ENCODE results near the gene LIMS2.

The LIMS2 gene

GRCh38 chr2:127670957-127671290 lies 4.4 kb downstream of the LIMS2 start:
- TF ChIP-seq, protein P1, sequence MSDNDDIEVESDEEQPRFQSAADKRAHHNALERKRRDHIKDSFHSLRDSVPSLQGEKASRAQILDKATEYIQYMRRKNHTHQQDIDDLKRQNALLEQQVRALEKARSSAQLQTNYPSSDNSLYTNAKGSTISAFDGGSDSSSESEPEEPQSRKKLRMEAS (IDR thresholded peaks at IDR 0.05; ENCODE audit: low read depth, low read length), result no peak
- TF ChIP-seq POLR2A (IDR thresholded peaks at IDR 0.05; ENCODE audit: extremely low read depth, insufficient read length) (no peak), CTCF (IDR thresholded peaks at IDR 0.05; ENCODE audit: low read depth, low read length) (no peak), MYC (IDR thresholded peaks at IDR 0.05; ENCODE audit: low read depth, low read length) (no peak)
- no peak overlapping the region for H3K4me3 ChIP-seq (ENCODE audit: low read depth, low read length)
- DNase-seq (ENCODE audit: low read depth), result no peak

GRCh38 chr2:127670055-127670956 lies 5.0 kb downstream of the LIMS2 start:
- H3K4me3 ChIP-seq (ENCODE audit: low read depth, low read length), result no peak overlapping the region
- TF ChIP-seq, protein P1 (IDR thresholded peaks at IDR 0.05; ENCODE audit: low read depth, low read length), result no peak
- no peak for DNase-seq (ENCODE audit: low read depth)

GRCh38 chr2:127669056-127669455 lies 6.3 kb downstream of the LIMS2 start:
- TF ChIP-seq, protein P1 (IDR thresholded peaks at IDR 0.05; ENCODE audit: low read depth, low read length), result no peak
- TF ChIP-seq POLR2A (IDR thresholded peaks at IDR 0.05; ENCODE audit: extremely low read depth, insufficient read length), result no peak
- TF ChIP-seq MYC (IDR thresholded peaks at IDR 0.05; ENCODE audit: low read depth, low read length), result no peak
- no peak for TF ChIP-seq CTCF (IDR thresholded peaks at IDR 0.05; ENCODE audit: low read depth, low read length)
- H3K4me3 ChIP-seq (ENCODE audit: low read depth, low read length), result no peak overlapping the region
- DNase-seq (ENCODE audit: low read depth), result no peak

DNA sequence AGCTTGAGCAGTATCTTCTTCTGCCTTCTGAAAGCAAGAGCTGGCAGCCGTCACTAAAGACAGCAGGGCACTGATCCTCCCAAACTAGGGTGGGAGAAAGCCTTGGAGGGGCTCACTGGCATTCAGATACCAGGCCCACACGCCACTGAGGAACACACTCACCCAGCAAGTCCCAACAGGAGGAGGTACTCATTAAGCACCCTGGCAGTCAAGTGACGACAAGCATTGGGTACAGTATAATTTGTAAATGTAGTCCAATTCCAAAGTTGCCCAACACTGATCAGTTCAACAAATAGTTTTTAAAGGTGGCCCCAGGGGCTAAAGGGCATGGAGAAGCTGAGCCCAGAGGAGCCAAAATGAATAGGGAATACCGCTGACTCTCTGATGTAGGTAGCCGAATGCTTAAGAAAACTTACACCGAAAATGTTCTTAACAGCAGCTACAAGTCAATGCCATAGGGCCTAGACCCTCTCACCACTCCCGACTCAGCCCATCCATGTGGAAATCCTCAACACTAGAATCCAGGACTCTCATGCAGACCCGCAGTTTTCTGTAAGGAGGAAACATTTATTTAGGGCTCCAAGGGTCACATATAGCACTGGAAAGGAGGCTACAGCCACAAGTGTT lies 9.9 kb downstream of the LIMS2 start:
- H3K4me3 ChIP-seq (ENCODE audit: low read depth, low read length), result no peak overlapping the region
- DNase-seq (ENCODE audit: low read depth), result no peak
- TF ChIP-seq POLR2A (IDR thresholded peaks at IDR 0.05; ENCODE audit: extremely low read depth, insufficient read length), result no peak

DNA sequence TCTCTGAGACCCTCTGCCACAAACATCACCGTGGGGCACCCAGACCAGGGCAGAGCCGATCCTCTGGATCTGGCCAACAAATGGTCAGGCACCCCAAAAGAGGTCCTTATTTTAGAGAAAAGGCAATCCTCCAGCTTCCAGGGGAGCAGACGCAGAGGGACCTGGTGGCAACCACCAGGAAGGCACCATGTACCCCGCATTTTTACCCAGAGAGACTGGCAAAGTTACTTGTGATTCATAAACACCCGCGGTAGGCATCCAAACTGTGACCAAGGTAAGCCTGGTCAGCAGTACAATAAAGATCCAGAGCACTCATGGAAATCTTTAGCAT lies 10.5 kb downstream of the LIMS2 start:
- DNase-seq (ENCODE audit: low read depth), result no peak
- H3K4me3 ChIP-seq (ENCODE audit: low read depth, low read length), result no peak overlapping the region
- TF ChIP-seq POLR2A (IDR thresholded peaks at IDR 0.05; ENCODE audit: extremely low read depth, insufficient read length) (no peak), CTCF (IDR thresholded peaks at IDR 0.05; ENCODE audit: low read depth, low read length) (no peak), MYC (IDR thresholded peaks at IDR 0.05; ENCODE audit: low read depth, low read length) (no peak)
- TF ChIP-seq, protein P1 (IDR thresholded peaks at IDR 0.05; ENCODE audit: low read depth, low read length), result no peak

DNA sequence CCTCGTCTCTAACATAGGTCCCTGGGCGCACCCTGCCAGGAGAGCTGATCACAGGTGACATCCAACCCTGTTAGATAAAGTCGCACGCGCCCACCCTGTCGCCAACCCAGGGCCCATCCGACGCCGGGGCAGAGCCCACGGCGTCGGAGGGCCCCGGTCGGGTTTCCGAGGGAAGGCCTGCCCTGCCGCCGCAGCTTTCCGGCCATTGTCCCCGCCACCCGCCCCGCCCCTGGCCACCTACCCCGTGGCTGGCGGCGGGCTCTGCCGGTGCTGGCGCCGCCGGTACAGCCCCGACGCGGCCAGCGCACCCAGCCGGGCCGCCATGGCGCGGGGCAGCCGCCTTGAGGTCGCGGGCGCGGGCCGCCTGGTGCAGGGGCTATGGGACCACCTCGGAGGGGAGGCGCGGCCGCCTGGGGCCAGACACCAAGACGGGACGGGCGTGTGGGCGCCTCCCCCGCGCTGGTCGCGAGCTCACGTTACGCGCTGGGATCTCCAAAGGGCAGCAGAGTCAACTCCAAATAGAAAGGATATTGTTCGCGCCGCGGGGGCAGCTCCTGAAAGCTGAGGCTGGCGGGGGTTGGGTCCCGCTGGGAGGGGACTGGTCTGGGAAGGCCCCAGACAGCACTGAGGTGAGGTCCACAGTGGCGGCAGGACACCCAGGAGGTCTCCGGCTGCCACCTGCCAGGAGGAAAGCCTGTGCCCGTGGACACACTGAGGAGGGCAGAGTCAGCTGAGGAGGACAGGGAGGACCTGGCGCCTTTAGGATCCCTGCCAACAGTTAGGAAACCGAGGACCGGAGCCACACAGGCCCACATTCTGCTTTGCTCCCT lies 11.1 kb downstream of the LIMS2 start:
- no peak for DNase-seq (ENCODE audit: low read depth)
- H3K4me3 ChIP-seq (ENCODE audit: low read depth, low read length), result no peak overlapping the region
- TF ChIP-seq, protein P1 (IDR thresholded peaks at IDR 0.05; ENCODE audit: low read depth, low read length), result no peak
- TF ChIP-seq POLR2A (IDR thresholded peaks at IDR 0.05; ENCODE audit: extremely low read depth, insufficient read length) (no peak), CTCF (IDR thresholded peaks at IDR 0.05; ENCODE audit: low read depth, low read length) (no peak), MYC (IDR thresholded peaks at IDR 0.05; ENCODE audit: low read depth, low read length) (no peak)

Data from NB4 (cell line).